ENCODE measurements around the gene CBR3. TPM values are rescaled to one million over a fixed set of nuclear protein-coding genes. Genes with fewer than 3 reads are reported as not detected.

CBR3 gene
- polyA plus RNA-seq, 10 donors, result 1.7 to 4.7 (median 3.0) TPM

DNA sequence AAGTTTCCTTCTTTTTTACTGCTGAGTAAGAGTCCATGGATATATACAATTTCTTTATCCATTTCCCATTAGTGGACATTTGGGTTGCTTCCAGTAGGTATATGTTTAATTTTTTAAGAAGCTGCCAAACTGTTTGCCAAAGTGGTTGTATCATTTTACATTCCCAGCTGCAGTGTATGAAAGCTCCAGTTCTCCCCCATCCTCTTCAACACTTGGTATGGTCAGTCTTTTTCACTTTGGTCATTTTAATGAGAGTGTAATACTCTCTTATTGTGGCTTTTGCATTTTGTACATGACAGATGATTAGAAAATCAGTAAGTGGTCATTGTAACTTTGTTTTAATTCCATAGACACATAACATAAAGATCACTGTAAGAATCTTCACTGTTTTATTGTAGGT lies 44.3 kb downstream of the CBR3 start:
- DNase-seq, result no peak

DNA sequence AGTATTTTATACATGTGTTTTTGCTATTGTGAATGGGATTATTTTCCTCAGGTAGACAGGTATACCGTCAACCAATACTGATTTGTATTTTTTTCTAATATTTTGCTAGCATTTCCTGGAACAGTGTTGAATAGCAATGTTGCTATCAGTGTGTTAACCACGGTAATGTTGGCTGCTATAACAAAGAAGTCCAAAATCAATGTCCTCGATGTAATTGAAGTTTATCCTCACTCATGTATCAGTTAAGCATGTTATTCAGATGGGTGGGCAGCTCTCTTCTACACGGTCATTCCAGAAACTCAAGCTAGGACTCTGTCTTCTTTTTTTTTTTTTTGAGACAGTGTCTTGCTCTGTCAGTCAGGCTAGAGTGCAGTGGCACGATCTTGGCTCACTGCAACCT lies 46.1 kb downstream of the CBR3 start:
- no peak for DNase-seq

- DNase-seq, result no peak
Observed at GRCh38 chr21:36183144-36183795, 48.4 kb downstream of the CBR3 start.

DNA sequence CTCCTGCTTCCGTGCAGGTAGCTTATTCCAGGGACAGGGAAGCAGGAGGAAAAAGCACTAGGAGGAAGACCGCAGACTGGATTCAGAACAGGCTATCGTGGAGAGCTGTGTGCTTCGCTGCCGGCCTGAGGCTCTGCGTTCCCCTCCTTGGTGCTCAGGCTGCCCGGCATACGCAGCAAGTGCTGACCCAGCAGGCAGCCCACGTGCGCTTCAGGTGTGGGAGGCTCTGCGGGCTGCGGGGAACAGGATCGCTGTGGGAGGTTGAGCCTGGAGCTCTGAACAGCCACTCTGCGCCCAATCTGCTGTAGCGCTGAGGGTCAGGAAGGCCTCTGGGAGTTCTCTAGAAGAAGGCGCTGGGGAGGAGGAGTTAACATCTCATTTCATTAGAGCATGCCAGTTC lies 49.7 kb downstream of the CBR3 start:
- no peak for DNase-seq

DNA sequence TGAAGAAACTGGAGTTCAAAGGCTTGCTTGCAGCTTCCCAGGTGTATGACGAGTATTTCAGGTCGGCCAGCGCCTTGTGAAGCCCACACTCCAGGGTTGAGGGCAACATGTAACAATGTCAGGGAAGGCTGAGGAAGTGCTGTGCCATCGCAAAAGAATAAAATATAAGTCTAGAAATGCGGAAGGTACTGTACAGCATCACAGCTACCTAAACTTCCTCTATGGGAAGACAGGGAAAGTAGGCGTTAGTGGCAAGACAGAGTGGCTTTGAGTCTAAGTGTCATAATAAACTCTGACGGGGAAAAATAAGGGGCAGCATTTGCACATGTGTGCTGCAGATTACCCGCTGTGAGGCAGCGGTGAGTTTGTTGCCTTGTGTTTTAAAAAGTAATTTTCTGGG lies 50.6 kb downstream of the CBR3 start:
- DNase-seq, result no peak

DNA sequence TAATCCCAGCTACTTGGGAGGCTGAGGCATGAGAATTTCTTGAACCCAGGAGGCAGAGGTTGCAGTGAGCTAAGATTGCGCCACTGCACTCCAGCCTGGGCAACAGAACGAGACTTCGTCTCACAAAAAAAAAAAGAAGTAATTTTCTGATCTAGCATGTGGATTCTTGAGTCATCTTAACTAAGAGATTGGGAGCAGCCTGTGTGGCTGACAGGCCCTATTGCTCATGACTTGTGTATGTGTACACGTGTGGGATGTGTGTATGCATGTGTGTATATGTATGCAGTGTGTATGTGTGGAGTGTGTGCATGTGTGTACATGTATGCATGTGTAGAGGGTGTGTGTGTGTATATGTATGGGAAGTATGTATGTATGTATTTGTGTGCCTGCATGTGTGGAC lies 51.2 kb downstream of the CBR3 start:
- no peak for DNase-seq

- DNase-seq, result no peak
Observed at GRCh38 chr21:36186506-36187399, 51.9 kb downstream of the CBR3 start.

DNA sequence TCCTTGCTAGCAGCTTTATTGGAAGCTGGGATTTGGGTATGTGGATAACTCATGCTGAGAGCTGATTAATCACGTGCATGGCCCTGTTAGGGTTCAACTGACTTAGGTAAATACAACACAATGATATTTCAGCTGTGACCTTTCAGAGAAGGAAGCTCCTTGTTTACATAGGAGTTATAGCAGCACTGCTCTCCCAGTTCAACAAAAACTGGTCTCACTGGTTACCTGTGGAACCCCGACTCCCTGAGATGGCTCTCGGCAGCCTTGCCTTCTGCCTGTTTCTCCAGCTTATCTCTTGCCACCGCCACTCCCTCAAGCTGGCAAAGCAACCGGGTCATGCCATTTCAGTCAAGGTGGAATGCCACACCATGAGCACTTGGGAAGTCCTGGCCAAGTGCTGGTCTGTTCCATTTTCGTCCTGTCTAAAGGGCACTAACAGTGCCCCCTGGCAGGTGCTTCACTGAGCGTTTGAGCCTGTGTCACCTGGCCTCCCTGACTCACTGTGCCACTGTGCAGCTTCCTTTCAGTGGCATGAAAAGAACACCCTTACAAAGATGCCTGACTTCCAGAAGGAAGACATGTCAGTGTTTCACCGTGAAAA lies 53.3 kb downstream of the CBR3 start:
- DNase-seq, result no peak

GRCh38 chr21:36188937-36189336 lies 54.1 kb downstream of the CBR3 start:
- DNase-seq, result no peak

DNA sequence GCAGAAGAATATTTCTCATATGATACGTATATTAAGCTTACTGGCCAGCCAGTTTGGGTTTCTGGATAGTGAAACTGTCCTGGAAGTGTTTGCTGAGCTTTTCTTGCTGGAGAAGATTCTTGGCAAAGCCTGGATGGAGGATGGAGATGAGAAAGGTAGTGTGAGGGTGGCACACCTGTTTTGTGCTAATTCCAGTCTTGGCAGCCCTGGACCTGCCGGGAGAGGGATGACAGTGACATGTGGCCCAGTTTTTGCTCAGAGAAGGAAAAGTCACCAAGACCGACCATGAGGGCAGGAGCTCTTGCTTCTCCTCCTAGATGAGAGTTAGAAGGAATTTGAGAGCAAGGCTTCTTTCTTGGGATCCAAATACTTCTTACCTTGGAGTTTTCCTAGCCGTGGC lies 55.9 kb downstream of the CBR3 start:
- no peak for DNase-seq

DNA sequence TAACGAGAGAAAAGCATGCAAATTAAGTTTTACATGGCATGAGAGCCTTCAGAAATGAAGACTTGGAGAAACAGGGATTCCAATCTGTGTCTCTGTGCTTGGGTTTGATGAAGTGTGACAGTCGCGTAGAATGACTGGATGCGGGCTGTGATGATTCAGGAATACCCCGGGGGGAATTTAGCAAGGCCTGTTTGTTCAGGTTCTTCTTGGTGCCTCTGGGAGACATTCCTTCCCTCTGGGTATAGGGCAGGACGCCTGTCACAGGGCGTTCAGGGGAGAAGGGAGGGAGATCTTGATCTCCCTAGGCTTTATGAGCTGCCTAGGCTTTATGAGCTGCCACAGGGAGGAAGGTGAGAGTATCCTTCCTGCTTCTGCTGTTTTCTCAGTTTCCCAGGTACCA lies 58.3 kb downstream of the CBR3 start:
- DNase-seq, result no peak

GRCh38 chr21:36194024-36194423 lies 59.1 kb downstream of the CBR3 start:
- DNase-seq, result no peak

DNA sequence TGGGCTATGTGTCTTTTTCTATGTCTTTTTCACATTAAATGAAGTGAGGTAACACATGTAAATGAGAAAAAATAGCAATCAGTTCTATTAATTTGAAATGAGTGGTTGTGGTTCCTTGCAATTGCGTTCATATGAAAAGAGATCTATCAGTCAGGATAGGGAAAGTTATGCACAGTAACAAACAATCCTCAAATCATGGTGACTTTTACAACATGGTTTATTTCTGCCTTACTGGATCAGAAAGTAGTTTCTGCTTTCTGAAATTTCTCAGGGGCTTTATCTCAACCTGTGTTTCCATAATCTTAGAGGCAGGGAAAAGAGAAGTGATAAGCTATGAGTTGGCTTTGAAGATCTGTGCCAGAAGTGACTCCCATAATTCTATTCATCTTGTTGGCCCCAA lies 60.7 kb downstream of the CBR3 start:
- DNase-seq, result no peak

Other genes starting within 250 kb of the CBR3 start
- gene SETD4, start 74.6 kb upstream of the CBR3 start, polyA plus RNA-seq (ENCODE audit: insufficient read length in 10 of 10), result 10 to 100 TPM; 11.4 to 23.9 (median 17.6) TPM
- gene CBR1, start 65.1 kb upstream of the CBR3 start, polyA plus RNA-seq (ENCODE audit: insufficient read length in 10 of 10), result 10 to 100 TPM in 9 of 10 donors, 1 to 10 TPM in 1; 9.8 to 24.3 (median 21.4) TPM
- gene DOP1B, start 21.7 kb downstream of the CBR3 start, polyA plus RNA-seq (ENCODE audit: insufficient read length in 10 of 10), result 1 to 10 TPM; 4.7 to 9.4 (median 6.9) TPM
- 10 to 100 TPM; 29.2 to 56.9 (median 46.9) TPM for gene MORC3, start 185.1 kb downstream of the CBR3 start, polyA plus RNA-seq (ENCODE audit: insufficient read length in 10 of 10)